GM19463 (cell line): ENCODE measurements around the gene PRLR.
"Not testable (repeated sequence)": the region's sequence is repeated elsewhere in the genome, so short reads cannot be mapped to it uniquely, and the experiment has no call there.

Experiments used
- ATAC-seq: cut with Tn5 transposase; IDR thresholded peaks from one replicate; pipeline ENCODE4 v1.9.1; 2021; ENCODE audit warnings: mild to moderate bottlenecking, moderate library complexity; ENCODE audit not compliant: unreplicated experiment

PRLR gene

GRCh38 chr5:35198075-35198474, 32.2 kb downstream of the PRLR start:
- ATAC-seq, result no peak

- ATAC-seq, result no peak
These were observed 32.9 kb downstream of the PRLR start for GRCh38 chr5:35197351-35197750.

DNA sequence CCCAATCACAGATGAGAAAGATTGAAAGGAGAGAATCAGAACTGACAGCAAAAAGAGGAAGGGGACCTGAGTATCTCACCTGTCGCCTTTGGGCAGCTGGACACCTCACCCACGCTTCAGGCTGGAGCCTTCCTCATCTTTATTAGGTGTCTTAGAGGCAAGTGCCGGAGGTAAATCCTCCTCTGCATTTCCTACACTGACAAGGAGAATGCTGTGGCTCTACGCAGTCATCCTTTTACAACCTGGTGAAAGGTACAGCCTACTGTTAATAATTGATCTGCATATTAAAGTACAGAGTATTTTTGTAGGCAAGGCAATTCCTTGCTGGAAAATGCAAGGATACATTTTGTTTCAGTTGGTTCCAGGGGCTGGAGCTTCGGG, 34.8 kb downstream of the PRLR start:
- no peak for ATAC-seq

DNA sequence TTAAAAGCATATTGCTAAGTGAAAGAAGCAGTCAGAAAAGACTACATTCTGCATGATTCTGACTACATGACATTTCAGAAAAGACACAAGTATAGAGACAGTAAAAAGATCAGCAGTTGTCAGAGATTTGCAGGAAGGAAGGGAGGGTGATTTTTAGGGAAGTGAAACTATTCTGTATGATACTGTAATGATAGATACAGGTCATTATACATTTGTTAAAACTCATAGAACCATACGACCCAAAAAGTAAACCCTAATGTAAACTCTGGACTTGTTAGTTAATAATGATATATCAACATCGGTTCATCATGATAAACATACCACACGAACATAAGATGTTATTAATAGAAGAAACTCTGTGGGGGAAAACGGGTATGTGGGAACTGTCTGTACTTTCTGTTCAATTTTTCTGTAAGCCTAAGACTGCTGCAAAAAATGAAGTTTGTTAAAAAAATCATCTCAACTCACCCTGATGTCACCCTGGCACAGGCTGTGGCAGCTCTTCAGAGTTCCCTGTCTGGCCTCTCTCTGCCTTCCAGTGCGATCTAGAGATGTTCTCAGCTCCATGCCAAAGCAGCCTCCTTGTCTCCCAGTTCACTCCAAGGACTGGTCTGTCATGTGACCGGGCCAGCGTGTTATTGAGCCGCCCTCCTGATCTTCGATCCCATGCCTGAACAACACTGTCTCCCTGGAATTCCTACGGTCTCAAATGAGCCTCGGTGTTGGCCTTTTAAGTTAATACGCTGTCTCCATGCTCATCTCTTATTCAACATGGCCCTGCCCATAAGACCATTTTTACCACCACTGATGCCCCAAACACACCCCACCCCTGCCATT, 35.4 kb downstream of the PRLR start:
- peak; percentile 88 for ATAC-seq

DNA sequence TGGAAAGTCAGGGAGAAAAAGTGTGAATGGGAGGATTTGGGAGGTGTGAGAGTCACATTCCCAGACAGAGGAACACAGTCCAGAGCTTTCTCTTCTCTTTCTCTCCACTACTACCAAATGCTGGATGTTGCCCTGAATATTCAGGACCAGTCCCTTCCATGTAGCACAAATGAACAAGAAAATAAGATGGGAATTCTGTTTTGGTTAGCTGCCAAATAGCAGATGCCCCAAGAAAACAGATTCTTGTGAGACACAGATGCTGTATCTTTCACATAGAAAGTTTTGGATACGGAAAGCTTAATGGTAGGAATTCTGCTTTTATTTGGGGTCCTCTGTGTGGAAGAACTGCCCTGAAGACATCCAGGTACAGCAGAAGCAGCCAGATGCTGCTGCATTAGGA, 37.8 kb downstream of the PRLR start:
- ATAC-seq, result no peak

DNA sequence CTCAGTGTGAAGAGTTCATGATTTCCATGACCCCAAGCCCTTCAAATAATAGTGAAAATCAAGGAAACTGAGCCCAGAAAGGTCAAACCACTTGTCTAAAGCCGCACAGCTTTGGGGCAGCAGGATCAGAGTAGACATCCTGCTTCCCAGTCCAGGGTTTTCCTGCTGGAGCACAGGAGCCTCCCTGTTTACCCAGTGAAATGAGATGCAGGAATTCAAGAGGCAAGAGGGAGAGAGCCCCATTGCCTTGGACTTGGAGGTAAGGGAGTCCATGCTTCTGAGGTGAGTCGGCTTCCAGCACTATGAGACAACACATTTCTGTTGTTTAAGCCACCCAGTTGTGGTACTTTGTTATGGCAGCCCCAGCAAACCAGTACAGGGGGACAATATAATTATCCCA, 40.5 kb downstream of the PRLR start:
- not testable (repeated sequence) for ATAC-seq

- ATAC-seq, result no peak
These were observed 42.2 kb downstream of the PRLR start for GRCh38 chr5:35188031-35188457.

DNA sequence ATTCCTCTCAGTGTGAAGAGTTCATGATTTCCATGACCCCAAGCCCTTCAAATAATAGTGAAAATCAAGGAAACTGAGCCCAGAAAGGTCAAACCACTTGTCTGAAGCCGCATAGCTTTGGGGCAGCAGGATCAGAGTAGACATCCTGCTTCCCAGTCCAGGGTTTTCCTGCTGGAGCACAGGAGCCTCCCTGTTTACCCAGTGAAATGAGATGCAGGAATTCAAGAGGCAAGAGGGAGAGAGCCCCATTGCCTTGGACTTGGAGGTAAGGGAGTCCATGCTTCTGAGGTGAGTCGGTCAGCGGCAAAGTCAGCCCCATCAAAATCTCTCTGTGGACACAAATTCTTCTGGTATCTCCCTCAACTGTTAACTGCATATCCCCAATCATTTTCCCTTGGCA, 42.7 kb downstream of the PRLR start:
- not testable (repeated sequence) for ATAC-seq

GRCh38 chr5:35186749-35187148, 43.5 kb downstream of the PRLR start:
- ATAC-seq, result no peak

GRCh38 chr5:35185518-35185917, 44.8 kb downstream of the PRLR start:
- no peak for ATAC-seq

- peak; percentile 28 for ATAC-seq
These were observed 46.7 kb downstream of the PRLR start for GRCh38 chr5:35183556-35183955.

DNA sequence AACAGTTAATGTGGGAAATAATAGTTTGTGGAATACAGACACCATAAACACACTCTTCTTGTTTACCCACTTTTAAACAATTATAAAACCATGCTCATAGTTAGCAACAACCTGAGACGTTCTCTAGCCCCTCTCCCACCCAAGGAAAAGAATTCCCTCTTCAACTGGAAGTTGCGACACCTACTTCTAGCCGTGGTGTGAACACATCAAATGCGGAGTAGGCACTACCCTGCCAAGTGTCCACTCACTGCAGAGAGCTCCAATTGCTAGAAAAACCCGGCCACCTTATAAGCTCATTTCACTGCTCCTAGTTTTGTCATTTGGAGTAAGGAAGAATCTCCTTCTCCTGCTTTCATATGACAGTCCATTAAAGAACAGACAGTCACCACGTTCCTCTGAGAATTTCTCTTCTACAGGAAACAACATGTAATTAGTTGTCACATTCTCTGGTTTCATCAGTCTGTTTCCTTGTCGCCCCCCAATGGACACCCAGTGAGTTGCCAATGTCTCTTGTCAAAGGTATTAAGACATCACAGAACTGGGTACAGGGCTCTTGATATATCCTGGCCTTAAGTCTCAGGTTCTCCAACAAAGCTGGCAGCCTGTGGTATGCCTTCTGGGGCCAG, 47.3 kb downstream of the PRLR start:
- peak; percentile 78 for ATAC-seq

- no peak for ATAC-seq
These were observed 47.8 kb downstream of the PRLR start for GRCh38 chr5:35182486-35182885.

- ATAC-seq, result no peak
These were observed 50.2 kb downstream of the PRLR start for GRCh38 chr5:35180046-35180445.

- ATAC-seq, result no peak
These were observed 52.5 kb downstream of the PRLR start for GRCh38 chr5:35177783-35178182.

DNA sequence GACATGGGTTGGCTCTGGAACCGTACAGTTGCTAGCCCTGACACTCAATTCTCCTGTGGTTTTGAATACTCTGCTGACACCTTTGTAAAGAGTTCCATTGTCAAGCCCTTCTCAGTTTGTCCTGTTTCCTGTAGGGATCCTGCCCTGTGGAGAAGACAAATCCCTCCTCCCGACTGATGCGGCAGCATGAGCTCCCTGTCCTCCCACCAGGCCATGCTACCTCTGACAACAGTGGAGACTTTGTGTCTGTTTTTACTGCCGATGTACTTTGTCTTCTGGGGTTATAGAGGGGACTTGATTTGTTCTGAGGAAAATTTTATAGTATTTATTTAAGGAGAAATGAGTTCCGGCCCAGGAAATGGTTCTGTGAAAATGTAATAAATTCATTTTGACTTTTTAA, 57.8 kb downstream of the PRLR start:
- ATAC-seq, result no peak

- no peak for ATAC-seq
These were observed 58.3 kb downstream of the PRLR start for GRCh38 chr5:35171991-35172390.

GRCh38 chr5:35171078-35171477, 59.2 kb downstream of the PRLR start:
- ATAC-seq, result no peak

- no peak for ATAC-seq
These were observed 64.2 kb downstream of the PRLR start for GRCh38 chr5:35166043-35166442.

- ATAC-seq, result no peak
These were observed 65.3 kb downstream of the PRLR start for GRCh38 chr5:35164860-35165542.

- ATAC-seq, result no peak
These were observed 66.6 kb downstream of the PRLR start for GRCh38 chr5:35163710-35164033.
